Kidney (tissue), 14 donors: ENCODE results near the gene COX7A1. TPM values are rescaled to one million over a fixed set of nuclear protein-coding genes. Genes with fewer than 3 reads are reported as not detected.
A peak's percentile ranks its signal among the peaks of the same experiment; 100 is the strongest.

Source experiments
- DNase-seq, 5 donors: peaks; one replicate each; pipeline ENCODE4 v3.0.0-alpha.2; 2013 to 2020
- FAIRE-seq: peaks from 2 replicates; lab custom pipeline; 2012; peaks lifted over from hg19 to GRCh38; lab: Jason Lieb, UNC
- H3K27ac ChIP-seq, 2 donors: one replicate each; pipeline ENCODE4 v1.7.0; 2013; ENCODE audit warnings: low read depth in 2 of 2, low read length in 2 of 2, inconsistent platforms in 1 of 2
- H3K27me3 ChIP-seq: one replicate; pipeline ENCODE4 v1.7.1; 2013; ENCODE audit warnings: low read length, inconsistent platforms; ENCODE audit not compliant: control insufficient read depth, insufficient read depth
- H3K36me3 ChIP-seq, 3 donors: one replicate each; pipeline versions ENCODE4 v1.7.0 to v1.7.1; 2013; ENCODE audit warnings: low read length in 3 of 3, control low read depth in 1 of 3, inconsistent platforms in 1 of 3; ENCODE audit not compliant: insufficient read depth in 3 of 3, control insufficient read depth in 2 of 3
- H3K4me1 ChIP-seq, 3 donors: one replicate each; pipeline versions ENCODE4 v1.7.0 to v1.7.1; 2013; ENCODE audit warnings: low read length in 3 of 3, inconsistent platforms in 1 of 3, low read depth in 1 of 3; ENCODE audit not compliant: control insufficient read depth in 2 of 3, insufficient read depth in 2 of 3
- H3K4me3 ChIP-seq, 3 donors: one replicate each; pipeline versions ENCODE4 v1.7.0 to v1.8.1; 2013; ENCODE audit warnings: low read length in 3 of 3, control low read depth in 1 of 3, inconsistent platforms in 1 of 3
- H3K9ac ChIP-seq, 3 donors: one replicate each; pipeline versions ENCODE4 v1.7.0 to v1.7.1; 2013; ENCODE audit warnings: low read length in 3 of 3, control low read depth in 1 of 3, inconsistent platforms in 1 of 3
- H3K9me3 ChIP-seq, 3 donors: one replicate each; pipeline versions ENCODE4 v1.7.0 to v1.7.1; 2013; ENCODE audit warnings: low read length in 3 of 3, control low read depth in 1 of 3, inconsistent platforms in 1 of 3; ENCODE audit not compliant: control insufficient read depth in 2 of 3, insufficient read depth in 1 of 3
- intact Hi-C: fragments of 100-400 bp; cut with DNase I; formaldehyde crosslinking; loops from one replicate; pipeline ENCODE4 v1.11.1; 2022
- polyA plus RNA-seq: library from polyadenylated mRNA; stranded (reverse); fragments of 350-450 nt; fragmentation: Illumina TruSeq; extraction: RNeasy Lipid Tissue Mini Kit (QIAGEN cat#74804); gene quantifications from one replicate; pipeline ENCODE4 v1.2.3, GENCODE V29; 2014; ENCODE audit warnings: low read depth, low replicate concordance; ENCODE audit not compliant: insufficient read depth
- total RNA-seq: library from RNA; stranded (reverse); fragmentation: NEBNext Ultra II Directional; extraction: Animal tissue kit (Norgen Biotek cat#: 25700); gene quantifications from one replicate; pipeline ENCODE4 v1.2.1, GENCODE V29; 2021
- TF ChIP-seq, protein P1 (sequence below): IDR thresholded peaks from 3 replicates; pipeline ENCODE4 v1.5.1; 2012; ENCODE audit warnings: mild to moderate bottlenecking, moderate library complexity, borderline replicate concordance; ENCODE audit not compliant: insufficient read depth; ENCODE audit errors: extremely low read depth
- donor health status: control.
- donor health status: control.
- donor health status: control.
- donor health status: control.
- donor health status: control.
- donor health status: DM: yes; HTN: yes; CAD: no.
- donor health status: Normal renal cell carcinoma (clear cell type).

The COX7A1 gene
- total and polyA plus RNA-seq, 2 donors from 2014 or later = 56.2 to 199 TPM

DNA sequence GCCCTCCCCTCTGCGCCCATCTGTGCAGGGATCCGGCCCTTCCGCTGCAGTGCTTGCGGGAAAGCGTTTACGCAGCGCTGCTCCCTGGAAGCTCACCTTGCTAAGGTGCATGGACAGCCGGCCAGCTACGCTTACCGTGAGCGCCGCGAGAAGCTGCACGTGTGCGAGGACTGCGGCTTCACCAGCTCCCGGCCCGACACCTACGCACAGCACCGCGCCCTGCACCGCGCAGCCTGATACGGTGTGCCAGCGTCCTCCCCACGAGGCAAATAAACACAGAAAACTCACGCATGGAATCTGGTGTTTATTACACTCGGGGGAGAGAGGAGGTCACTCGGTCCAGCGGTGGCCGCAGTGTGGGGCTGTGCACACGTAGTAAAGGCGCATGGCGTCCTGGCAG lies 38.8 kb downstream of the COX7A1 start:
- peaks cover 2 to 17% (median 3%) of the 10 kb centered on the region in 3 donors for H3K36me3 ChIP-seq

DNA sequence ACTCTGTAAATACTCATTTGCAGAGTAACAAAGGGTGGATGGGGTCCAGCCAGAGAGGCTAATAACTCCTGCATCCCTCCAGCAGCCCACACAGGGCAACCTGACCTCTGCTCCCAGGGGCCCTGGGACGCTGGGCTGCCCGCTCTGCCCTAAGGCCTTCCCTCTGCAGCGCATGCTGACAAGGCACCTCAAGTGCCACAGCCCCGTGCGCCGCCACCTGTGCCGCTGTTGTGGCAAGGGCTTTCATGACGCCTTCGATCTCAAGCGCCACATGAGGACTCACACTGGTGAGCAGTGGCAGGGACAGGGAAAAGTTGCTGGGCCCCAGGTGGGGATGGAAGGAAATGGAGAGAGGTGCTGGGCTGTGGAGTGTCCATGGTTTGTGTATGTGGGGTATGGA lies 39.6 kb downstream of the COX7A1 start:
- intact Hi-C loops = no loop called here

More for the DNA sequence above, 38.8 kb downstream of the COX7A1 start:
- peak overlapping the region in 1 of 3 donors; percentile 98 for H3K9ac ChIP-seq
- FAIRE-seq = no peak
- intact Hi-C loops = no loop called here
- no peaks in the 10 kb centered on the region for H3K27me3 ChIP-seq
- TF ChIP-seq, protein P1, sequence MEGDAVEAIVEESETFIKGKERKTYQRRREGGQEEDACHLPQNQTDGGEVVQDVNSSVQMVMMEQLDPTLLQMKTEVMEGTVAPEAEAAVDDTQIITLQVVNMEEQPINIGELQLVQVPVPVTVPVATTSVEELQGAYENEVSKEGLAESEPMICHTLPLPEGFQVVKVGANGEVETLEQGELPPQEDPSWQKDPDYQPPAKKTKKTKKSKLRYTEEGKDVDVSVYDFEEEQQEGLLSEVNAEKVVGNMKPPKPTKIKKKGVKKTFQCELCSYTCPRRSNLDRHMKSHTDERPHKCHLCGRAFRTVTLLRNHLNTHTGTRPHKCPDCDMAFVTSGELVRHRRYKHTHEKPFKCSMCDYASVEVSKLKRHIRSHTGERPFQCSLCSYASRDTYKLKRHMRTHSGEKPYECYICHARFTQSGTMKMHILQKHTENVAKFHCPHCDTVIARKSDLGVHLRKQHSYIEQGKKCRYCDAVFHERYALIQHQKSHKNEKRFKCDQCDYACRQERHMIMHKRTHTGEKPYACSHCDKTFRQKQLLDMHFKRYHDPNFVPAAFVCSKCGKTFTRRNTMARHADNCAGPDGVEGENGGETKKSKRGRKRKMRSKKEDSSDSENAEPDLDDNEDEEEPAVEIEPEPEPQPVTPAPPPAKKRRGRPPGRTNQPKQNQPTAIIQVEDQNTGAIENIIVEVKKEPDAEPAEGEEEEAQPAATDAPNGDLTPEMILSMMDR = no peak
- no peaks in the 10 kb centered on the region for H3K9me3 ChIP-seq
- H3K4me3 ChIP-seq = peak overlapping the region in 2 of 3 donors; percentile 89 to 98
- H3K4me1 ChIP-seq = peaks cover 0 to 18% (median 4%) of the 10 kb centered on the region in 3 donors
- H3K27ac ChIP-seq = no peak overlapping the region
- no peak for DNase-seq

DNA sequence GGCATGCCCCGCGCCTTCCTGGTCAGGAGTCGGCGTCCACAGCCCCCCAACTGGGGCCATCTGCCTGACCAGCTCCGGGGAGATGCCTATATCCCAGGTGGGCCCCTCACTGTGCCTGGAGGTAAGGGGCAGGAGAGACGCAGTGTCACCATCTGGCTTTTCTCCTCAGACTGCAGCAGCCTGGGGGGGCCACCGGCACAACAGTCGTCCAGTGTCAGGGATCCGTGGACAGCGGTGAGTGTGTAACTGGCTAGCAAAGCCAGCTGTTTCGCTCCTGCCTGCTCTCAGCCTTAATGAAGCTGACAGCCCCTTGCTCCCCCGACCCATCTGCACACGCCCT lies 41.1 kb downstream of the COX7A1 start:
- no peaks in the 10 kb centered on the region for H3K9me3 ChIP-seq
- no peak for FAIRE-seq
- peaks cover 0 to 13% (median 0%) of the 10 kb centered on the region in 3 donors for H3K36me3 ChIP-seq
- no peaks in the 10 kb centered on the region for H3K27me3 ChIP-seq
- H3K4me3 ChIP-seq = no peak overlapping the region
- TF ChIP-seq, protein P1 = no peak
- peaks cover 0 to 14% (median 2%) of the 10 kb centered on the region in 3 donors for H3K4me1 ChIP-seq
- H3K9ac ChIP-seq = no peak overlapping the region
- no peak overlapping the region for H3K27ac ChIP-seq
- intact Hi-C loops = no loop called here
- no peak for DNase-seq

More for the DNA sequence above, 39.6 kb downstream of the COX7A1 start:
- Histone ChIP-seq H3K9ac (no peak overlapping the region), H3K27me3 (no peaks in the 10 kb centered on the region), H3K4me1 (peaks cover 0 to 18% (median 4%) of the 10 kb centered on the region in 3 donors), H3K9me3 (no peaks in the 10 kb centered on the region), H3K36me3 (peaks cover 0 to 14% (median 2%) of the 10 kb centered on the region in 3 donors), H3K4me3 (no peak overlapping the region), H3K27ac (no peak overlapping the region)
- TF ChIP-seq, protein P1 = no peak
- DNase-seq (no peak), FAIRE-seq (no peak)
